Gastrocnemius medialis (tissue), 4 donors: ENCODE results near the gene BDNF. TPM values are rescaled to one million over a fixed set of nuclear protein-coding genes. Genes with fewer than 3 reads are reported as not detected.

Experiments
- ATAC-seq, 2 donors: fragments of 150-250 bp; one replicate each; pipeline ENCODE4 v1.9.1; 2016
- DNase-seq, 2 donors: peaks; one replicate each; pipeline ENCODE4 v3.0.0-alpha.2; 2019
- H3K27ac ChIP-seq, 4 donors: fragments of 200-600 bp; sonication (generic); 1 replicate in 1 of 4; 2 replicates in 3 of 4; pipeline ENCODE4 v1.5.1; 2016 to 2018; ENCODE audit warnings: mild to moderate bottlenecking in 2 of 4, moderate library complexity in 1 of 4
- H3K27me3 ChIP-seq, 3 donors: fragments of 200-600 bp; sonication (generic) in 2 of 3; 1 replicate in 1 of 3; 2 replicates in 2 of 3; pipeline versions ENCODE4 v1.5.1 to v1.6.0; 2016 to 2019; ENCODE audit warnings: mild to moderate bottlenecking in 1 of 3, moderate library complexity in 1 of 3
- H3K36me3 ChIP-seq, 2 donors: fragments of 200-600 bp; sonication (generic) in 1 of 2; one replicate each; pipeline ENCODE4 v1.5.1; 2017 to 2018
- H3K4me1 ChIP-seq, 2 donors: fragments of 200-600 bp; sonication (generic) in 1 of 2; one replicate each; pipeline ENCODE4 v1.5.1; 2016 to 2017; ENCODE audit warnings: mild to moderate bottlenecking in 2 of 2
- H3K4me3 ChIP-seq, 4 donors: fragments of 200-600 bp; sonication (generic) in 3 of 4; 1 replicate in 1 of 4; 2 replicates in 3 of 4; pipeline ENCODE4 v1.5.1; 2016 to 2019; ENCODE audit warnings: mild to moderate bottlenecking in 2 of 4
- H3K9me3 ChIP-seq, 3 donors: fragments of 200-600 bp; sonication (generic) in 2 of 3; 1 replicate in 1 of 3; 2 replicates in 2 of 3; pipeline ENCODE4 v1.5.1; 2016 to 2019
- CTCF ChIP-seq, 5 experiments: fragments of 450-650 bp in 3 of 5; fragments of 200-600 bp in 2 of 5; sonication (generic) in 2 of 5; IDR thresholded peaks in 4 of 5; conservative IDR thresholded peaks in 1 of 5; 1 replicate in 4 of 5; 2 replicates in 1 of 5; pipeline ENCODE4 v1.5.1; 2016 to 2019; ENCODE audit warnings: antibody characterized with exemption in 5 of 5, mild to moderate bottlenecking in 3 of 5, moderate library complexity in 3 of 5
- POLR2A ChIP-seq, 2 donors: fragments of 450-650 bp; IDR thresholded peaks; one replicate each; pipeline ENCODE4 v1.6.1; 2017; ENCODE audit warnings: antibody characterized with exemption in 2 of 2, mild to moderate bottlenecking in 2 of 2, moderate library complexity in 2 of 2
- in situ Hi-C, 4 donors: fragments of 200-750 bp; cut with MboI; loops; one replicate each; pipeline versions ENCODE4 v1.15.0 to v1.8.0; 2017; ENCODE audit warnings: low sequenced_read_pairs in 4 of 4
- intact Hi-C: fragments of 100-400 bp; cut with DNase I; formaldehyde crosslinking; loops from one replicate; pipeline ENCODE4 v1.15.1; 2023; ENCODE audit warnings: low total_unique reads
- total RNA-seq, 4 donors: library from RNA; depleted of rRNA; stranded (reverse); fragments of >200 nt; gene quantifications; one replicate each; pipeline versions ENCODE4 v1.1.0 to v1.2.3, GENCODE V29; 2016

BDNF gene
- total RNA-seq, 4 donors from 2014 or later: 0.09 TPM; not detected in 3

- no peaks in the 10 kb centered on the region for H3K36me3 ChIP-seq
- H3K9me3 ChIP-seq: no peaks in the 10 kb centered on the region
- no peak for ATAC-seq
- in situ Hi-C loops: loop anchor here in 1 of 4 donors (25.0 kb wide), 1 partner anchor 817 kb away; no protein-coding TSS in a partner anchor
- peaks cover 75 to 80% (median 77%) of the 10 kb centered on the region in 3 donors for H3K27me3 ChIP-seq
- no peak for DNase-seq
- no peak overlapping the region for H3K27ac ChIP-seq
- peak overlapping the region in 1 of 4 donors; percentile 25 for H3K4me3 ChIP-seq
- intact Hi-C loops: no loop called here
- peaks cover 10 to 12% of the 10 kb centered on the region in 2 donors for H3K4me1 ChIP-seq
- no peak for TF ChIP-seq CTCF (IDR thresholded peaks at IDR 0.05 in 4 of 5, conservative IDR thresholded peaks at IDR 0.05 in 1 of 5)
- TF ChIP-seq POLR2A (IDR thresholded peaks at IDR 0.05): no peak
These were observed 20.1 kb upstream of the BDNF start for GRCh38 chr11:27720277-27720830.

- no peak for ATAC-seq
- TF ChIP-seq POLR2A (IDR thresholded peaks at IDR 0.05): no peak
- no peak for TF ChIP-seq CTCF (IDR thresholded peaks at IDR 0.05 in 4 of 5, conservative IDR thresholded peaks at IDR 0.05 in 1 of 5)
- no peaks in the 10 kb centered on the region for H3K9me3 ChIP-seq
- H3K4me3 ChIP-seq: peak overlapping the region; percentile 35 to 61 (median 48)
- intact Hi-C loops: no loop called here
- peaks cover 10 to 12% of the 10 kb centered on the region in 2 donors for H3K4me1 ChIP-seq
- in situ Hi-C loops: loop anchor here in 1 of 4 donors (25.0 kb wide), 1 partner anchor 818 kb away; no protein-coding TSS in a partner anchor
- H3K36me3 ChIP-seq: no peaks in the 10 kb centered on the region
- H3K27me3 ChIP-seq: peaks cover 77 to 81% (median 77%) of the 10 kb centered on the region in 3 donors
- no peak for DNase-seq
- no peak overlapping the region for H3K27ac ChIP-seq
These were observed 19.3 kb upstream of the BDNF start for GRCh38 chr11:27719546-27719925.

GRCh38 chr11:27718863-27719545 lies 18.7 kb upstream of the BDNF start:
- peaks cover 10 to 12% of the 10 kb centered on the region in 2 donors for H3K4me1 ChIP-seq
- H3K9me3 ChIP-seq: no peaks in the 10 kb centered on the region
- TF ChIP-seq CTCF (IDR thresholded peaks at IDR 0.05 in 4 of 5, conservative IDR thresholded peaks at IDR 0.05 in 1 of 5) (no peak), POLR2A (IDR thresholded peaks at IDR 0.05) (no peak)
- intact Hi-C loops: no loop called here
- ATAC-seq: no peak
- peak overlapping the region; percentile 35 to 61 (median 48) for H3K4me3 ChIP-seq
- no peak overlapping the region for H3K27ac ChIP-seq
- peaks cover 73 to 82% (median 77%) of the 10 kb centered on the region in 3 donors for H3K27me3 ChIP-seq
- in situ Hi-C loops: loop anchor here in 1 of 4 donors (25.0 kb wide), 1 partner anchor 818 kb away; no protein-coding TSS in a partner anchor
- DNase-seq: no peak
- no peaks in the 10 kb centered on the region for H3K36me3 ChIP-seq

- H3K9me3 ChIP-seq: no peaks in the 10 kb centered on the region
- H3K27me3 ChIP-seq: peaks cover 69 to 80% (median 75%) of the 10 kb centered on the region in 3 donors
- H3K27ac ChIP-seq: no peak overlapping the region
- DNase-seq (no peak), ATAC-seq (peak in 1 of 2 donors; percentile 39)
- no peak for TF ChIP-seq CTCF (IDR thresholded peaks at IDR 0.05 in 4 of 5, conservative IDR thresholded peaks at IDR 0.05 in 1 of 5)
- no peak for TF ChIP-seq POLR2A (IDR thresholded peaks at IDR 0.05)
- in situ Hi-C loops (loop anchor here in 1 of 4 donors (25.0 kb wide), 1 partner anchor 819 kb away; no protein-coding TSS in a partner anchor), intact Hi-C loops (no loop called here)
- H3K4me1 ChIP-seq: peaks cover 10 to 12% of the 10 kb centered on the region in 2 donors
- H3K36me3 ChIP-seq: no peaks in the 10 kb centered on the region
- H3K4me3 ChIP-seq: peak overlapping the region; percentile 35 to 61 (median 48)
These were observed 18.1 kb upstream of the BDNF start for GRCh38 chr11:27718346-27718862.
